OCI-LY7 (cell line): ENCODE measurements around the gene CFAP57. TPM values are rescaled to one million over a fixed set of nuclear protein-coding genes. Genes with fewer than 3 reads are reported as not detected.

Source experiments
- BruUV-seq: library from RNA; stranded (reverse); fragments of 400-500 nt; replicated peaks from 2 replicates; lab custom pipeline; 2021; lab: Mats Ljungman, UMichigan
- CTCF ChIA-PET: fragments of 300-600 bp; sonication (Branson Sonifier 250); formaldehyde crosslinking; loops from one replicate; lab custom pipeline; 2022; ENCODE audit warnings: antibody characterized with exemption; ENCODE audit not compliant: unreplicated experiment; lab: Charles Lee
- POLR2A ChIA-PET: fragments of 300-600 bp; sonication (Branson Sonifier 250); formaldehyde crosslinking; loops from one replicate; lab custom pipeline; 2022; ENCODE audit warnings: antibody characterized with exemption; lab: Charles Lee
- DNase-seq: peaks from one replicate; pipeline ENCODE4 v3.0.0-alpha.2; 2015; ENCODE audit warnings: low spot score
- H2AFZ ChIP-seq: fragments of 200-600 bp; sonication (generic), shearing (Covaris generic); 2 replicates; pipeline ENCODE4 v1.6.1; 2014; ENCODE audit warnings: mild to moderate bottlenecking, antibody characterized with exemption, low read length, moderate library complexity
- H3K27ac ChIP-seq: fragments of 200-600 bp; sonication (generic); 2 replicates; pipeline ENCODE4 v1.5.1; 2014; ENCODE audit warnings: mixed run types, low read depth, mild to moderate bottlenecking, moderate library complexity, low read length, inconsistent platforms; ENCODE audit not compliant: poor library complexity, severe bottlenecking
- H3K36me3 ChIP-seq: fragments of 200-600 bp; sonication (generic); 2 replicates; pipeline ENCODE4 v1.6.1; 2014; ENCODE audit warnings: mild to moderate bottlenecking, antibody characterized with exemption, low read length, moderate library complexity, mixed read lengths; ENCODE audit not compliant: insufficient read depth
- H3K4me1 ChIP-seq: fragments of 200-600 bp; sonication (generic); 2 replicates; pipeline ENCODE4 v1.5.1; 2014; ENCODE audit warnings: mild to moderate bottlenecking, low read length; ENCODE audit not compliant: insufficient read depth, poor library complexity, severe bottlenecking
- H3K4me2 ChIP-seq: fragments of 200-600 bp; sonication (generic); 2 replicates; pipeline ENCODE4 v1.6.1; 2014; ENCODE audit warnings: mild to moderate bottlenecking, low read length
- H3K4me3 ChIP-seq: fragments of 200-600 bp; sonication (generic); 2 replicates; pipeline ENCODE4 v1.5.1; 2014; ENCODE audit warnings: mild to moderate bottlenecking, low read depth, low read length; ENCODE audit not compliant: poor library complexity, severe bottlenecking
- H3K79me2 ChIP-seq: fragments of 200-600 bp; sonication (generic); 2 replicates; pipeline ENCODE4 v1.6.1; 2016; ENCODE audit warnings: low read depth, mild to moderate bottlenecking, low read length, moderate library complexity, mixed read lengths; ENCODE audit not compliant: insufficient read depth
- H3K9me2 ChIP-seq: fragments of 200-600 bp; sonication (generic); 2 replicates; pipeline ENCODE4 v1.6.1; 2016; ENCODE audit warnings: mild to moderate bottlenecking, low read length, mixed read lengths; ENCODE audit not compliant: insufficient read depth
- H3K9me3 ChIP-seq: fragments of 200-600 bp; sonication (generic); 2 replicates; pipeline ENCODE4 v1.6.1; 2014; ENCODE audit warnings: mild to moderate bottlenecking, mixed run types, low read length, mixed read lengths
- H4K20me1 ChIP-seq: fragments of 200-600 bp; sonication (generic); 2 replicates; pipeline ENCODE4 v1.6.1; 2014; ENCODE audit warnings: mild to moderate bottlenecking, antibody characterized with exemption, low read length, moderate library complexity, mixed read lengths; ENCODE audit not compliant: insufficient read depth
- EZH2phosphoT487 ChIP-seq: fragments of 200-600 bp; sonication (generic); IDR thresholded peaks from 2 replicates; pipeline ENCODE4 v1.6.1; 2018; ENCODE audit warnings: low read depth, borderline replicate concordance, mild to moderate bottlenecking, mixed run types, antibody characterized with exemption, low read length, moderate library complexity, mixed read lengths
- intact Hi-C: fragments of 100-400 bp; cut with micrococcal nuclease; formaldehyde crosslinking; loops from one replicate; pipeline ENCODE4 v1.10.0; 2022; ENCODE audit not compliant: unreplicated experiment
- total RNA-seq, 2 experiments: library from RNA; depleted of rRNA in 1 of 2; stranded (reverse); fragments of >200 nt in 1 of 2; shearing (Covaris generic) in 1 of 2; gene quantifications; 2 replicates each; pipeline ENCODE4 v1.2.3, GENCODE V29; 2014 to 2022
- TF ChIP-seq, protein P1 (sequence below): fragments of 200-600 bp; sonication (generic); conservative IDR thresholded peaks from 2 replicates; pipeline ENCODE4 v1.5.1; 2014; ENCODE audit warnings: mild to moderate bottlenecking, antibody characterized with exemption, low read length, moderate library complexity, mixed read lengths

Gene CFAP57
- total RNA-seq, 2 experiments from 2014 or later: 0.17 TPM; not detected in 1

DNA sequence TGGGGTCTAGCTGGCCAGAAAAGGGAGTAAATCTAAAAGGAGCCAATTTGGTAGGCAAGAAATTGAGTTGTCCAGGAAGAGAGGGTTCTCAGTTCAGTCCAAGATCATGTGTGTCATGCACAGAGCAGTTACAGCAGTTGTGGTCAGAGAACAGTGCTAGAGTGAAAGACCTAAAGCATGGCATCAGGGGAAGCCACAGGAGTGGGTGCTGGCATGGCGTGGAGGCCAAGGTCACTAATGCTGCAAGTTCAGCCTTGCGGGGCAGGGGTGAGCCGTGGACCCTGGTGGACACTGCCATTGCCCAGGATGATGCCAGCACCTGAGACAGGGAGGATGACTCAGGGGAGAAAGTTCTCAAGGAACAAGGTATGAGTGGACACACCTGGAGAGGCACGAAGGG lies 81.0 kb downstream of the CFAP57 start:
- H3K4me2 ChIP-seq: no peak overlapping the region
- no peaks in the 10 kb centered on the region; the same call in 1 of the 2 replicates for H3K9me3 ChIP-seq
- no peaks in the 10 kb centered on the region for H3K9me2 ChIP-seq
- DNase-seq: no peak
- H3K4me1 ChIP-seq: no peaks in the 10 kb centered on the region
- H3K4me3 ChIP-seq: no peak overlapping the region
- ChIA-PET POLR2A (no interaction called here), CTCF (no interaction called here)
- H3K36me3 ChIP-seq: no peaks in the 10 kb centered on the region
- H3K79me2 ChIP-seq: no peaks in the 10 kb centered on the region
- BruUV-seq: no TSS peak
- no peaks in the 10 kb centered on the region for H4K20me1 ChIP-seq
- intact Hi-C loops: no loop called here
- H2AFZ ChIP-seq: no peak overlapping the region
- TF ChIP-seq EZH2phosphoT487: no peak
- TF ChIP-seq, protein P1, sequence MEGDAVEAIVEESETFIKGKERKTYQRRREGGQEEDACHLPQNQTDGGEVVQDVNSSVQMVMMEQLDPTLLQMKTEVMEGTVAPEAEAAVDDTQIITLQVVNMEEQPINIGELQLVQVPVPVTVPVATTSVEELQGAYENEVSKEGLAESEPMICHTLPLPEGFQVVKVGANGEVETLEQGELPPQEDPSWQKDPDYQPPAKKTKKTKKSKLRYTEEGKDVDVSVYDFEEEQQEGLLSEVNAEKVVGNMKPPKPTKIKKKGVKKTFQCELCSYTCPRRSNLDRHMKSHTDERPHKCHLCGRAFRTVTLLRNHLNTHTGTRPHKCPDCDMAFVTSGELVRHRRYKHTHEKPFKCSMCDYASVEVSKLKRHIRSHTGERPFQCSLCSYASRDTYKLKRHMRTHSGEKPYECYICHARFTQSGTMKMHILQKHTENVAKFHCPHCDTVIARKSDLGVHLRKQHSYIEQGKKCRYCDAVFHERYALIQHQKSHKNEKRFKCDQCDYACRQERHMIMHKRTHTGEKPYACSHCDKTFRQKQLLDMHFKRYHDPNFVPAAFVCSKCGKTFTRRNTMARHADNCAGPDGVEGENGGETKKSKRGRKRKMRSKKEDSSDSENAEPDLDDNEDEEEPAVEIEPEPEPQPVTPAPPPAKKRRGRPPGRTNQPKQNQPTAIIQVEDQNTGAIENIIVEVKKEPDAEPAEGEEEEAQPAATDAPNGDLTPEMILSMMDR: no peak
- no peak overlapping the region for H3K27ac ChIP-seq

DNA sequence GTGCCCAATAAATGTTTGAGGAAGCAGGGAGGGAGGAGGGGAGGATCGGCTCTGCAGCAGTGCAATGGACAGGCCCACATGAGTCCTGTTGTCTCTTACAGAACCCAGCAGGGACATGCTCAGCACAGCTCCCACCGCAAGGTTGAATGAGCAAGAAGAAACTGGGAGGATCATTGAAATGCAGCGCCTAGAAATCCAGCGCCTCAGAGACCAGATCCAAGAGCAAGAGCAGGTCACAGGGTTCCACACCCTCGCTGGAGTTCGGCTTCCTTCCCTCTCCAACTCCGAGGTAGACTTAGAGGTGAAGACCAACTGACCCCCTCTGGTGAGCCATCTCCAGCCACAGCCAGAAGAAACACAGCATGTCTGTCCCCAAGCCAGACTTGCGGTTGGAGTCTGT lies 81.7 kb downstream of the CFAP57 start:
- no peaks in the 10 kb centered on the region for H3K79me2 ChIP-seq
- no peak overlapping the region for H2AFZ ChIP-seq
- H3K9me2 ChIP-seq: no peaks in the 10 kb centered on the region
- ChIA-PET POLR2A (interaction anchor here (0.6 kb wide), 1 partner anchor 335 kb away, joined by 3 read pairs; no protein-coding TSS in a partner anchor), CTCF (no interaction called here)
- no peak overlapping the region for H3K4me3 ChIP-seq
- H3K9me3 ChIP-seq: no peaks in the 10 kb centered on the region; the same call in 1 of the 2 replicates
- H4K20me1 ChIP-seq: no peaks in the 10 kb centered on the region
- BruUV-seq: no TSS peak
- H3K36me3 ChIP-seq: no peaks in the 10 kb centered on the region
- no peak for DNase-seq
- intact Hi-C loops: no loop called here
- H3K4me2 ChIP-seq: no peak overlapping the region
- H3K4me1 ChIP-seq: no peaks in the 10 kb centered on the region
- TF ChIP-seq, protein P1: no peak
- no peak for TF ChIP-seq EZH2phosphoT487
- H3K27ac ChIP-seq: no peak overlapping the region

DNA sequence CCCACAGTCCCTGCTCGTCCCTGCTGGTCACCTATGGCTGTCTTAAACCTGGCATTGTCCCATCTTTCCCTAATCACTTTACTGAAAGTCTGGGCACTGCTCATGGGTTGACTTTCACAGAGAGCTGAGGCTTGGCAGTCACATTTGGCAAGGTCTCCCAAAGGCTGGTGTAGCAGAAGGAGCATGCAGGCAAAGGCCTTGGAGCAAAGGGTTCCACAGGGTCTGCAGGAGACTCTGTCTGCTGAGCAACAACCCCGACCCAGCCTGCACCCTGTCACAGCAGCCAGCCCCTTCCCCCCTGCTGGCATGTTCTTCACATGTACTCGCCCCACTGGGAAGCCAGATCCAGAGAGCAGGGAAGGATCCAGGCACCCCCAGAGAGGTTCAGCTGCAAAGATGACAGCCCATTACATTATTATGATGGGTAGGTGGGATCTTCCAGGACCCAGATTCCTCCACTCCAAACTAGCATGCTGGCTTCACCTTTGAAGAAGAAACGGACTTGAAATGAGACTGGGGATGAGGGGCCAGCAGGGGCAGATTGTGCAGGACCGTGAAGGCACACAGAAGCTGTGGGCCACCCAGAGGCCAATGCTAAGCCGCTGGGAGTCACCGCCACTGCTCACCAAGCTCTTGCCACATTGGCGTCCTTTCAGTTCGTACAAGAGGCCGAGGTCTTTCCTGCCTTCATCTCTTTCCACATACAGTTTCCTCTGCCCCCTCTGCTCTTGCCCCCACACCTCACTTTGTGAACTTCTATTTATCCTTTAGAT lies 83.5 kb downstream of the CFAP57 start:
- H3K36me3 ChIP-seq: no peaks in the 10 kb centered on the region
- no peaks in the 10 kb centered on the region for H3K9me2 ChIP-seq
- H3K79me2 ChIP-seq: no peaks in the 10 kb centered on the region
- no peak overlapping the region for H2AFZ ChIP-seq
- no TSS peak for BruUV-seq
- H4K20me1 ChIP-seq: no peaks in the 10 kb centered on the region
- no peak overlapping the region for H3K4me2 ChIP-seq
- no peaks in the 10 kb centered on the region for H3K4me1 ChIP-seq
- no peak overlapping the region for H3K27ac ChIP-seq
- CTCF ChIA-PET: no interaction called here
- DNase-seq: no peak
- no peak overlapping the region for H3K4me3 ChIP-seq
- POLR2A ChIA-PET: no interaction called here
- intact Hi-C loops: no loop called here
- no peaks in the 10 kb centered on the region; the same call in 1 of the 2 replicates for H3K9me3 ChIP-seq
- no peak for TF ChIP-seq EZH2phosphoT487
- TF ChIP-seq, protein P1: no peak
